ENCODE data around the gene MTUS2.

DNA sequence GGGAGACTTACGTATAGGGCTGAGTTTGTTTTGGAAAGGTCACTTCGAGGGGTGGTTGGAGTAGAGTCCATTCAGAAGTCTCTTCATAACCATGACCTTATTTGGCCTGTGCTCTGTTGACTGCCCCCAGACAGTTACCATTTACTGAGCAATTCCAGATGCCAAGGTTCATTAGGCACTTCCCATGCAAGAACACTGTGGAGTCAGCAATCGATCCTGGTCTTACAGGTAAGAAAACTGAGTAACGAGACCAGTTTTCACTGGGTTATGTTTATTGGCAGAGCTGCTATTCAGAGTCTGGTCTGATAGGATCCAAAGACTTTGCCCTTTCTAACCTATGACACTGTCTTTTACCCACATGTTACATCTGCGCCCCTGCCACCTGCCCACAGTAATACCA lies 134.7 kb downstream of the MTUS2 start:
- TF ChIP-seq, protein P1, sequence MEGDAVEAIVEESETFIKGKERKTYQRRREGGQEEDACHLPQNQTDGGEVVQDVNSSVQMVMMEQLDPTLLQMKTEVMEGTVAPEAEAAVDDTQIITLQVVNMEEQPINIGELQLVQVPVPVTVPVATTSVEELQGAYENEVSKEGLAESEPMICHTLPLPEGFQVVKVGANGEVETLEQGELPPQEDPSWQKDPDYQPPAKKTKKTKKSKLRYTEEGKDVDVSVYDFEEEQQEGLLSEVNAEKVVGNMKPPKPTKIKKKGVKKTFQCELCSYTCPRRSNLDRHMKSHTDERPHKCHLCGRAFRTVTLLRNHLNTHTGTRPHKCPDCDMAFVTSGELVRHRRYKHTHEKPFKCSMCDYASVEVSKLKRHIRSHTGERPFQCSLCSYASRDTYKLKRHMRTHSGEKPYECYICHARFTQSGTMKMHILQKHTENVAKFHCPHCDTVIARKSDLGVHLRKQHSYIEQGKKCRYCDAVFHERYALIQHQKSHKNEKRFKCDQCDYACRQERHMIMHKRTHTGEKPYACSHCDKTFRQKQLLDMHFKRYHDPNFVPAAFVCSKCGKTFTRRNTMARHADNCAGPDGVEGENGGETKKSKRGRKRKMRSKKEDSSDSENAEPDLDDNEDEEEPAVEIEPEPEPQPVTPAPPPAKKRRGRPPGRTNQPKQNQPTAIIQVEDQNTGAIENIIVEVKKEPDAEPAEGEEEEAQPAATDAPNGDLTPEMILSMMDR (IDR thresholded peaks at IDR 0.05), result no peak
- TF ChIP-seq EZH2phosphoT487 (IDR thresholded peaks at IDR 0.05) (no peak), EZH2 (IDR thresholded peaks at IDR 0.05) (no peak)

Measured in neural progenitor cell (in vitro differentiated cells).